HT1080 (cell line): ENCODE data around the gene OSGIN1. TPM values are rescaled to one million over a fixed set of nuclear protein-coding genes. Genes with fewer than 3 reads are reported as not detected.

Source experiments
- DNase-seq: peaks from one replicate; pipeline ENCODE4 v3.0.0-alpha.2; 2015; ENCODE audit warnings: low read depth
- total RNA-seq: library from RNA; depleted of rRNA; stranded (reverse); fragments of >200 nt; shearing (Covaris generic); gene quantifications from 2 replicates; pipeline ENCODE4 v1.2.3, GENCODE V29; 2014; rRNA removed

OSGIN1 gene
- total RNA-seq, 1 experiment from 2014 or later = 3.8 TPM

- DNase-seq = no peak
Measured at GRCh38 chr16:83996481-83997252, 43.6 kb downstream of the OSGIN1 start.

- DNase-seq = no peak
Measured at GRCh38 chr16:83998091-83998490, 45.1 kb downstream of the OSGIN1 start.

DNA sequence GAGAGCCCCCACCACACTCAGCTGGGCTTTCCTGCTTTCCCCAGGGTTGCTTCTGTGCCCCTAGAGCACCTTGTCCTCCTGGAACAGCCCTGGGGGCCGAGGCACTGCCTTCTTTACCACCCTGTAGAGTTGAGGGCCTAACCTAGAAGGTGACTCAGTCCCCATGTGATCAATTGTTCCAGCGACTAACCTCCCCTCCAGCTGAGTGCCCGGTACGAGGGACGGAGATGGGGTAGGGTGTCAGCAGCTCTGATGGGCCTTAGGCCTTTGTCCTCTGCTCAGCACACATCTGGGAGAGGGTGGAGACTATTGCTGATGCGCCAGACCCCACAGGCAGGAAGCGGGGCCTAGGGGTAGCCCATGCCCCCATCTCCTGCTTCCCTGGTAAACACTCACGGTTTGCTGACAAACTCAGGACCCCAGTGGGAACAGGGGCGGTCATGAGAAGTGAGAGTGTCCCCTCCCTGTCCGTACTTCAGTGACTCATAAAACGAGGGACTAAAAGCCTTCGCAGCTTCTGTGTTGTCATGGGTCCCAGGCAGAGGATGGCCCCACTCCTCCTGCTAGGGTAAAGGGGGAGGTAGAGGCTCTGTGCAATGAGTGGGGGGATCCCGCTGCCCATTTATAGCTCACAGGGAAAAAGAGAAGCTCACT lies 48.1 kb downstream of the OSGIN1 start:
- DNase-seq = peak; percentile 29

DNA sequence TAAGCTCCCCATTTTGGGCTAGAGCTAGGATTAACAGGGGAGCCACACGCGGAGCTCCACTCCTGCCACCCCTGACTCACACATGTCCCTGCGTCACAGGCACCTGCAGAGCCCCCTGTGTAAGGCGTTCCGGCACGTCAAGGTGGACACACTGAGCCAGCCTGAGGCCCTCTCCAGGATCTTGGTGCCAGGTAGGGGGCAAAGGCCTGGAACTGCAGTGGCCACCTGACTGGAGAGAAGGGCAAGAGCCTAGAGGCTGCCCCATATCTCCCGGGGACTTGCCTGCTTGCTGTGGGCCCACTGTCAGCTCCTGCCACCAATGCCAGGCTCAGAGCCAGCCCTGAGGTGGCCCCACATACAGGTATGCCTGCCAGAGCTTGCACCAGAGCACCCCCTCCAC lies 48.7 kb downstream of the OSGIN1 start:
- DNase-seq = no peak

GRCh38 chr16:84003038-84003437 lies 50.0 kb downstream of the OSGIN1 start:
- no peak for DNase-seq

- no peak for DNase-seq
Measured at GRCh38 chr16:84004442-84004841, 51.4 kb downstream of the OSGIN1 start.

GRCh38 chr16:84005391-84005790 lies 52.4 kb downstream of the OSGIN1 start:
- DNase-seq = no peak

DNA sequence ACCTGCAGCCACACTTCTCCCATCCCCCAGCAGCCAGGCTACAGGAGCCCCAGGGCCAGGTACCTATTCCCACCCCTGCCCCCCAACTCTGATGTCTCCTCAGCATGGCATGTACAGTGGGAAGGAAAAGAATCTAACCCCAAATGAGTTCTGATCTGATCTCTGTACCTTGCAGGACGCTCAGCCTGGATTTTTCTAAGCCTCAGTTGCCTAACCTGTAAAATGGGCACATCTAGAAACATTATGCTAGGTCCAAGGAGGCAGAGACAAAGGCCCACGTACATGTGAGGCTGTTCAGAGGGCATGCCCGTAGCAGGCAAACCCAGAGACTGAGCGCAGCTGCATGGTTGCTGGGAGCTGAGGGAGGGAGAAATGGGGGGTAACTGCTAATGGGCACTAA lies 54.5 kb downstream of the OSGIN1 start:
- DNase-seq = no peak

- no peak for DNase-seq
Measured at GRCh38 chr16:84007965-84008364, 54.9 kb downstream of the OSGIN1 start.

GRCh38 chr16:84009282-84009681 lies 56.2 kb downstream of the OSGIN1 start:
- no peak for DNase-seq

GRCh38 chr16:84013787-84014569 lies 60.9 kb downstream of the OSGIN1 start:
- peak; percentile 69 for DNase-seq

DNA sequence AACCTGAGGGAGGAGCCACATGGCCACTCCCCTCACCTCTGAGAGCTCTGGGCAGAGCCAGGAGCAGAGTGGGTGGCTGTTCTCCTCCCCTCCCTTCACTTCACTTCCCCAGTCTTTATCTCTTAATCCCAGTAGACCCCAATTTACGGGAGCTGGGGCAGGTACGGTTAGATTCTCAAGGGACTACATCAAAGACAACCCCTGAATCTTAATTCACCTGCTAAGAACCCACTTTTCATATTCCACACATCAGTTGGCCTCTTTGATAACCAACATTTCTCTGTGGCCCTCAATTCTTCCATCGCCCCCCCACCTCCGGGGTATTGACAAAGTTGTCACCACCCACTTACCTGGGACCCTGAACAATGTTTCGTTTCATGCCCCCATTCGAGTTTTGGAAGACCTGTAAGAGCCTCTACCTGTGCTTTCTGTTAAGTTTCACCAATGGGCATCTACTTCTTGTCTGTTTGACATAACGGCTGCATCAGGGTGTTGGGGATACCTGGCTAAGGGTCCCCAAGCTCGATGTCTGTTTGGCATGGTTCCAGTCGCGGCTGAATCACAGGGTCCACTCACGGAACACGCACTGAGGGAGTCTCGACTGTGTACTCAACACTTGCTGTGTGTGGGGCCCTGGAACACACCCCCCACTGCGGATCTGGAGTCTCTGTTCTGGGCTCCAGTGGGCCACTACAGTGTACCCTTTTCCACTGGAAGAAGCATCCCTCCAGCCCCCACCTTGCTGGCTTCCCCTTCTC lies 61.7 kb downstream of the OSGIN1 start:
- DNase-seq = no peak

- no peak for DNase-seq
Measured at GRCh38 chr16:84015399-84015798, 62.4 kb downstream of the OSGIN1 start.

Other genes with a start within 250 kb of the OSGIN1 start
- 156 and 177 TPM in 2 replicates for gene HSBP1, start 145.3 kb upstream of the OSGIN1 start, total RNA-seq
- 0.47 and 1.2 TPM in 2 replicates for gene MLYCD, start 54.1 kb upstream of the OSGIN1 start, total RNA-seq
- gene NECAB2, start 15.0 kb downstream of the OSGIN1 start, total RNA-seq = not detected in 2 replicates
- not detected in 2 replicates for gene SLC38A8, start 89.6 kb downstream of the OSGIN1 start, total RNA-seq
- 62.4 and 72.8 TPM in 2 replicates for gene MBTPS1, start 163.7 kb downstream of the OSGIN1 start, total RNA-seq
- gene HSDL1, start 191.9 kb downstream of the OSGIN1 start, total RNA-seq = 19.3 and 19.4 TPM in 2 replicates
- not detected in 2 replicates for gene DNAAF1, start 192.1 kb downstream of the OSGIN1 start, total RNA-seq
- 26.4 and 27.8 TPM in 2 replicates for gene TAF1C, start 233.8 kb downstream of the OSGIN1 start, total RNA-seq
- not detected in 2 replicates for gene ADAD2, start 237.9 kb downstream of the OSGIN1 start, total RNA-seq